Heart left ventricle (tissue), 16 donors: ENCODE data around the gene PROKR2. TPM values are rescaled to one million over a fixed set of nuclear protein-coding genes. Genes with fewer than 3 reads are reported as not detected.

Experiments
- ATAC-seq, 4 donors: fragments of 200-7000 bp; cut with Tn5 transposase; one replicate each; pipeline ENCODE4 v1.9.1; 2020 to 2022; ENCODE audit warnings: moderate library complexity in 4 of 4, mild to moderate bottlenecking in 3 of 4, moderate number of reproducible peaks in 1 of 4
- DNase-seq, 5 donors: peaks; one replicate each; pipeline ENCODE4 v3.0.0-alpha.2; 2020
- H3K27ac ChIP-seq, 12 donors: fragments of 200-600 bp; sonication (generic) in 4 of 12; one replicate each; pipeline versions ENCODE4 v1.5.0 to v1.8.0; 2016 to 2022; ENCODE audit warnings: mild to moderate bottlenecking in 2 of 12
- H3K27me3 ChIP-seq, 9 donors: fragments of 200-600 bp; sonication (generic) in 2 of 9; one replicate each; pipeline versions ENCODE4 v1.5.1 to v1.8.0; 2016 to 2022; ENCODE audit warnings: mild to moderate bottlenecking in 3 of 9
- H3K36me3 ChIP-seq, 9 donors: fragments of 200-600 bp; sonication (generic) in 2 of 9; one replicate each; pipeline versions ENCODE4 v1.5.0 to v1.8.0; 2018 to 2022; ENCODE audit warnings: mild to moderate bottlenecking in 2 of 9
- H3K4me1 ChIP-seq, 12 donors: fragments of 200-600 bp; sonication (generic) in 4 of 12; one replicate each; pipeline versions ENCODE4 v1.5.0 to v1.8.0; 2016 to 2022; ENCODE audit warnings: mild to moderate bottlenecking in 3 of 12
- H3K4me3 ChIP-seq, 12 donors: fragments of 200-600 bp; sonication (generic) in 4 of 12; one replicate each; pipeline versions ENCODE4 v1.5.0 to v1.8.0; 2017 to 2022; ENCODE audit warnings: mild to moderate bottlenecking in 9 of 12, moderate library complexity in 4 of 12
- H3K9me3 ChIP-seq, 12 donors: fragments of 200-600 bp; sonication (generic) in 4 of 12; one replicate each; pipeline versions ENCODE4 v1.5.0 to v1.8.0; 2016 to 2022; ENCODE audit warnings: mild to moderate bottlenecking in 1 of 12
- CTCF ChIP-seq, 12 donors: fragments of 200-600 bp; sonication (generic) in 4 of 12; IDR thresholded peaks; one replicate each; pipeline versions ENCODE4 v1.5.0 to v1.8.0; 2018 to 2022; ENCODE audit warnings: antibody characterized with exemption in 12 of 12, mild to moderate bottlenecking in 5 of 12
- POLR2A ChIP-seq, 2 donors: fragments of 450-650 bp; IDR thresholded peaks; one replicate each; pipeline ENCODE4 v1.6.1; 2017; ENCODE audit warnings: antibody characterized with exemption in 2 of 2, mild to moderate bottlenecking in 2 of 2, moderate library complexity in 2 of 2
- WGBS, 4 donors: extraction: QIAGEN DNeasy Blood & Tissue Kit in 2 of 4; methylation state at CpG; one replicate each; pipeline versions ENCODE4 v1.1.5 to v1.1.7; 2013 to 2018; 5-methylcytosine and 5-hydroxymethylcytosine counted together
- intact Hi-C, 10 donors: fragments of 100-400 bp; cut with DNase I; formaldehyde crosslinking; loops; one replicate each; pipeline versions ENCODE4 v1.11.1 to v1.14.2; 2022
- long read RNA-seq, 3 donors: library from polyadenylated mRNA; unstranded; transcript quantifications; one replicate each; pipeline ENCODE4 v2.0.0, GENCODE V29; 2020 to 2021
- polyA plus RNA-seq, 2 donors: library from polyadenylated mRNA; stranded (reverse); fragments of 200-250 nt; gene quantifications; one replicate each; pipeline ENCODE4 v1.2.3, GENCODE V29; 2013
- total RNA-seq, 9 donors: library from RNA; depleted of rRNA in 2 of 9; stranded (reverse); fragments of >200 nt in 2 of 9; fragmentation: NEBNext Ultra II Directional in 3 of 9; extraction: Animal tissue kit (Norgen Biotek cat#: 25700) in 3 of 9; gene quantifications; one replicate each; pipeline versions ENCODE4 v1.1.0 to v1.2.4, GENCODE V29; 2016 to 2023
- donor health status: ischemic (EF 13 %, LVEDD 7.1; RV severe dilation, severe dysfunction).
- donor health status: healthy with polysubstance abuse.
- donor health status: DM: no; HTN: yes; CAD: no.
- donor health status: DM: no; HTN: no; CAD: no.
- donor health status: ischemic (EF 25% LVEDD 6.9; RV normal size, moderate dysfunction).
- donor health status: ischemic (EF 25% LVEDD 5.7; RV mildly dilated, moderate dysfunction).
- donor health status: healthy.
- donor health status: DM: yes; HTN: yes; CAD: no.
- donor health status: ischemic (EF 35%, LVEDD 5.7; RV mildly dilated, moderate dysfunction).
- donor health status: nonischemic (EF 11% LVEDD 7.7; RV severe dilation, severe dysfunction).
- donor health status: DM: yes; HTN: yes; CAD: no.
- donor health status: PGD.
- donor health status: ischemic (EF 29% LVEDD 5.4; RV normal size, mild dysfunction).
- donor health status: nonischemic (EF 23%, LVEDD 6.1; RV moderate dilation, normal function).

PROKR2 gene
- total RNA-seq (not detected), polyA plus RNA-seq (not detected)
- long read RNA-seq, donor 1: 0 reads
- long read RNA-seq, donor 2: 0 reads
- long read RNA-seq, donor 3: 0 reads

- no peak within 1 kb of the TSS for H3K27ac ChIP-seq
- DNase-seq (no peak), ATAC-seq (peak in 3 of 4 donors; percentile 34 to 69 (median 41))
- WGBS, 4 donors: 0 to 3% (median 1%) methylated on average over 41 to 92 of the region's 92 CpGs
- intact Hi-C loops: no loop called here
- no peaks in the 10 kb centered on the region for H3K36me3 ChIP-seq
- peaks cover 0 to 16% (median 0%) of the 10 kb centered on the region in 12 donors for H3K4me1 ChIP-seq
- peaks cover 8 to 53% (median 37%) of the 10 kb centered on the region in 9 donors for H3K27me3 ChIP-seq
- peak within 1 kb of the TSS in 11 of 12 donors; percentile 5 to 36 (median 22) for H3K4me3 ChIP-seq
- TF ChIP-seq CTCF (IDR thresholded peaks at IDR 0.05): peak in 2 of 12 donors; percentile 6 to 9
- TF ChIP-seq POLR2A (IDR thresholded peaks at IDR 0.05): no peak
- no peaks in the 10 kb centered on the region for H3K9me3 ChIP-seq
These were observed at the start of gene PROKR2 for GRCh38 chr20:5316188-5317158. Gene PROKR2, minus strand, starts transcription at chr20:5316954. Its CDS starts 2,585 bp downstream, at chr20:5314369.

- DNase-seq (no peak), ATAC-seq (no peak)
- Histone ChIP-seq H3K4me3 (no peak overlapping the region), H3K4me1 (no peaks in the 10 kb centered on the region), H3K27ac (no peak overlapping the region), H3K36me3 (no peaks in the 10 kb centered on the region), H3K27me3 (no peaks in the 10 kb centered on the region), H3K9me3 (peaks cover 0 to 17% (median 0%) of the 10 kb centered on the region in 12 donors)
- TF ChIP-seq CTCF (IDR thresholded peaks at IDR 0.05): no peak
- intact Hi-C loops: no loop called here
- 48 to 68% (median 61%) methylated on average over 3 of the region's 3 CpGs for WGBS, 4 donors
These were observed 48.3 kb upstream of the PROKR2 start for GRCh38 chr20:5364997-5365597.

- intact Hi-C loops: no loop called here
- no peak overlapping the region for H3K4me3 ChIP-seq
- 62 to 68% (median 66%) methylated on average over 4 of the region's 4 CpGs for WGBS, 4 donors
- H3K27ac ChIP-seq: no peak overlapping the region
- peaks cover 0 to 17% (median 0%) of the 10 kb centered on the region in 12 donors for H3K9me3 ChIP-seq
- no peak for TF ChIP-seq POLR2A (IDR thresholded peaks at IDR 0.05)
- TF ChIP-seq CTCF (IDR thresholded peaks at IDR 0.05): no peak
- no peaks in the 10 kb centered on the region for H3K36me3 ChIP-seq
- ATAC-seq: no peak
- no peaks in the 10 kb centered on the region for H3K4me1 ChIP-seq
- H3K27me3 ChIP-seq: no peaks in the 10 kb centered on the region
- no peak for DNase-seq
These were observed 47.5 kb upstream of the PROKR2 start for GRCh38 chr20:5364136-5364821.
